Measurements from ENCODE around the gene NFIB. TPM values are rescaled to one million over a fixed set of nuclear protein-coding genes. Genes with fewer than 3 reads are reported as not detected.

Gene NFIB
- total and polyA plus RNA-seq, 2 donors (not counting 3 experiments of a cell fraction or from before 2014, with no cell fraction given), result 26.4 to 174 TPM

GRCh38 chr9:14316602-14317300 is 2.8 kb upstream of the NFIB start:
- ChIA-PET CTCF (interaction anchor here (1.0 to 1.9 kb wide), 6 partner anchors 10 to 117 kb away, joined by 3 to 15 read pairs (median 3); no protein-coding TSS in a partner anchor), POLR2A (no interaction called here)
- H3K4me2 ChIP-seq (ENCODE audit: insufficient read depth, low read length), result peak overlapping the region; percentile 92
- H3K79me2 ChIP-seq (ENCODE audit: control insufficient read depth, insufficient read depth, low read length), result peaks cover 56% of the 10 kb centered on the region
- H2AFZ ChIP-seq (ENCODE audit: low read depth, low read length), result peak overlapping the region; percentile 33
- FAIRE-seq (no peak), DNase-seq (ENCODE audit: low read depth, low spot score) (peak; percentile 49)
- peaks cover 59% of the 10 kb centered on the region for H3K4me1 ChIP-seq (ENCODE audit: control insufficient read depth, extremely low read depth, insufficient read depth, low read length)
- TF ChIP-seq MAX (IDR thresholded peaks at IDR 0.05; ENCODE audit: insufficient read depth, insufficient read length), result no peak
- TF ChIP-seq MYC (IDR thresholded peaks at IDR 0.05; ENCODE audit: low read depth, low read length), result no peak
- no peak for TF ChIP-seq EZH2 (IDR thresholded peaks at IDR 0.05; ENCODE audit: borderline replicate concordance, low read depth, low read length, severe bottlenecking)
- no peak for TF ChIP-seq POLR2AphosphoS5 (IDR thresholded peaks at IDR 0.05; ENCODE audit: insufficient read depth, low read depth, low read length)
- no peak for TF ChIP-seq GATA2 (IDR thresholded peaks at IDR 0.05; ENCODE audit: insufficient read depth, insufficient read length, low read depth, low read length)
- TF ChIP-seq CTCF (IDR thresholded peaks at IDR 0.05; ENCODE audit: extremely low read depth in 1 of 2, insufficient read depth in 1 of 2, low read depth in 1 of 2, low read length in 2 of 2), result no peak
- no peaks in the 10 kb centered on the region for H3K36me3 ChIP-seq (ENCODE audit: control insufficient read depth in 2 of 2, extremely low read depth in 1 of 2, insufficient read depth in 2 of 2, low read length in 2 of 2)
- no peaks in the 10 kb centered on the region for H3K9me1 ChIP-seq (replicated peaks; ENCODE audit: control insufficient read depth, extremely low read depth, insufficient read depth, low read length)
- H3K9me3 ChIP-seq (replicated peaks; ENCODE audit: control insufficient read depth, insufficient read depth, low read length), result no peaks in the 10 kb centered on the region
- H3K9ac ChIP-seq (replicated peaks; ENCODE audit: extremely low read depth, insufficient read depth, low read length), result peak overlapping the region; percentile 92
- H3K27me3 ChIP-seq (ENCODE audit: control insufficient read depth in 2 of 2, insufficient read depth in 2 of 2, low read length in 2 of 2), result no peaks in the 10 kb centered on the region
- no TSS peak for BruUV-seq (replicated peaks)
- intact Hi-C loops (cut with micrococcal nuclease), result loop anchor here (1.0 to 10.0 kb wide), 5 partner anchors 84 to 966 kb away; no protein-coding TSS in a partner anchor
- dilution Hi-C loops (cut with MboI; ENCODE audit: extremely low pct_ligation_motif_present, low sequenced_read_pairs), result no loop called here
- H3K27ac ChIP-seq (ENCODE audit: insufficient read depth, low read depth, low read length), result peak overlapping the region; percentile 84
- H4K20me1 ChIP-seq (replicated peaks; ENCODE audit: control insufficient read depth, extremely low read depth, insufficient read depth, low read length), result no peaks in the 10 kb centered on the region
- H3K4me3 ChIP-seq (replicated peaks in 1 of 3; ENCODE audit: insufficient read depth in 1 of 3, low read depth in 1 of 3, low read length in 3 of 3), result peak overlapping the region; percentile 57 to 63 (median 61)

Data from endothelial cell of umbilical vein (primary cell).